Cardiac fibroblast (primary cell): Measurements from ENCODE around the gene CCDC102A.
A peak's percentile ranks its signal among the peaks of the same experiment; 100 is the strongest.

Experiments used
- DNase-seq, 2 donors: peaks; one replicate each; pipeline versions ENCODE4 v3.0.0 to v3.0.0-alpha.2; 2010; ENCODE audit warnings: low read depth in 2 of 2
- H3K4me3 ChIP-seq, 2 donors: replicated peaks in 1 of 2; 1 replicate in 1 of 2; 2 replicates in 1 of 2; pipeline ENCODE4 v1.5.1; 2011; ENCODE audit warnings: low read depth in 2 of 2, low read length in 2 of 2, mild to moderate bottlenecking in 2 of 2, moderate library complexity in 1 of 2
- CTCF ChIP-seq: IDR thresholded peaks from one replicate; pipeline ENCODE4 v1.5.1; 2011; ENCODE audit warnings: low read depth, mild to moderate bottlenecking, low read length, inconsistent platforms

CCDC102A gene

GRCh38 chr16:57564571-57565270 is 28.4 kb upstream of the CCDC102A start:
- H3K4me3 ChIP-seq, result no peak overlapping the region
- peak; percentile 41 for DNase-seq
- TF ChIP-seq CTCF, result no peak

GRCh38 chr16:57563761-57564160 is 27.4 kb upstream of the CCDC102A start:
- DNase-seq, result no peak
- no peak for TF ChIP-seq CTCF
- no peak overlapping the region for H3K4me3 ChIP-seq

- no peak overlapping the region for H3K4me3 ChIP-seq
- TF ChIP-seq CTCF, result no peak
- DNase-seq, result no peak
Observed at GRCh38 chr16:57563487-57563750, 27.0 kb upstream of the CCDC102A start.

GRCh38 chr16:57562669-57563486 is 26.5 kb upstream of the CCDC102A start:
- TF ChIP-seq CTCF, result no peak
- no peak for DNase-seq
- no peak overlapping the region for H3K4me3 ChIP-seq

- H3K4me3 ChIP-seq, result no peak overlapping the region
- DNase-seq, result no peak
- no peak for TF ChIP-seq CTCF
Observed at GRCh38 chr16:57562066-57562465, 25.7 kb upstream of the CCDC102A start.

- DNase-seq, result no peak
- no peak for TF ChIP-seq CTCF
- no peak overlapping the region for H3K4me3 ChIP-seq
Observed at GRCh38 chr16:57559072-57559790, 22.9 kb upstream of the CCDC102A start.
